ENCODE results near the gene TRAPPC11.
A peak's percentile ranks its signal among the peaks of the same experiment; 100 is the strongest.

TRAPPC11 gene

GRCh38 chr4:183638436-183638835 lies 20.7 kb upstream of the TRAPPC11 start:
- DNase-seq: no peak

- DNase-seq: no peak
Measured at GRCh38 chr4:183639291-183639690, 19.8 kb upstream of the TRAPPC11 start.

- no peak for DNase-seq
Measured at GRCh38 chr4:183645326-183645725, 13.8 kb upstream of the TRAPPC11 start.

DNA sequence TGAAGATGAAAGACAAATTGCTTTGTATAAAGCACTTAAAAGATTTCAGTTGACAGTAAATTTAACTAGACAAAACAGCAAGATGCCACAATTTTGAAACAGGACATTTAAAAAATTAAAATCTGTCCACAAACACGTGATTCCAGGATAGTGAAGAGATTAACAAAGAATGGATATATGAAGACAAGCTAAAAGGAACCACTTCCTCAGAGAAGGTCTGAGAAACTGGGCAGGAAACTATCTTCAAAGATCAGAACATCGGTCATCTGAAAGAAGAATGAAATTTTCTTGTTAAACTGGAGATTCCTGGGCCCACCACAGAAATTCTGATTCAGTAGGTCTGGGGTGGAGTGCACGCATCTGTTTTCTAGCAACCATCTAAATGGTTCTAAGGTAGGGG lies 1.5 kb upstream of the TRAPPC11 start:
- DNase-seq: no peak

- peak in 2 of 3 experiments; percentile 77 to 82 for DNase-seq
Measured at GRCh38 chr4:183658362-183659028, 598 bp upstream of the TRAPPC11 start.

GRCh38 chr4:183659872-183660242 lies 764 bp downstream of the TRAPPC11 start:
- DNase-seq: peak in 1 of 3 experiments; percentile 39

- no peak for DNase-seq
Measured at GRCh38 chr4:183666088-183666487, 7.0 kb downstream of the TRAPPC11 start.

- no peak for DNase-seq
Measured at GRCh38 chr4:183670251-183670650, 11.2 kb downstream of the TRAPPC11 start.

DNA sequence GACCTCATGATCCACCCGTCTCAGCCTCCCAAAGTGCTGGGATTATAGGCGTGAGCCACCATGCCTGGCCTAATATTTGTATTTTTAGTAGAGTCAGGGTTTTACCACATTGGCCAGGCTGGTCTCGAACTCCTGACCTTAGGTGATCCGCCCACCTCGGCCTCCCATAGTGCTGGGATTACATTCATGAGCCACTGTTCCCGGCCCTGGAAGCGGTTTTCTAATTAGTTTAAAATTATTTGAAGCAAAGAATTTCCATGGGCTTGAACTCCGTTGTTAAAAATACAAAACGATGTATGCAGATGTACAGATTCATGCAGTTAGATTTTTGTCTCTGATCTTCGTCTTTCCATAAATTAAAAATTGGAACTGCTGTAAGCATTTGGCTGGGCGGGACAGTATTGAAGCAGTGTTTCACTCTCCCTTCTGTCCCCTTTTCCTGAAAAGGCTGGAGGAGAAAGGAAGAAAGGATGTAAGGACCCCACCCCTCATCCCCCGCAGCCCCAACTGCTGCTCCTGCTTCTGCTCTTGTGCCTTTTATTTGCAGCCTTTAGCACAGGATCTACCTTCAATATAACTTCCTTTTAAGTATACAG lies 12.0 kb downstream of the TRAPPC11 start:
- DNase-seq: no peak

GRCh38 chr4:183674153-183674552 lies 15.1 kb downstream of the TRAPPC11 start:
- DNase-seq: no peak

DNA sequence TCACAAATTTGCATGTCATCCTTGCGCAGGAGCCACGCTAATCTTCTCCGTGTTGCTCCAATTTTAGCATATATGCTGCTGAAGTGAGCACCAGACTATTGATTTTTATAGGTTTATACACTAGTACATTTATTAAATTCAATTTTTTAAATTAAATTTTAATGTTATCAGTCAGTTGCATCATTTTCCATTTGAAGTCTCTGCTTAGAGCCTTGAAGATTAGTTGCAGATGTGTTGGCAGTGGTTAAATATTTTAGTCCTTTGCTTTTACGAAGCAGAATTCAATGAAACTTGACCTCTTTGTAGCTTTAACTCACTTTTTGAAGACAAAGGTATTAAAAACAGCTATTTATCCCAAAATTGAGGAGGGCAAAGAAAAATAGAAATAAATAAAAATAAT lies 16.5 kb downstream of the TRAPPC11 start:
- no peak for DNase-seq

GRCh38 chr4:183681119-183681518 lies 22.0 kb downstream of the TRAPPC11 start:
- no peak for DNase-seq

GRCh38 chr4:183686461-183686860 lies 27.4 kb downstream of the TRAPPC11 start:
- DNase-seq: no peak

GRCh38 chr4:183688216-183688615 lies 29.1 kb downstream of the TRAPPC11 start:
- DNase-seq: no peak

DNA sequence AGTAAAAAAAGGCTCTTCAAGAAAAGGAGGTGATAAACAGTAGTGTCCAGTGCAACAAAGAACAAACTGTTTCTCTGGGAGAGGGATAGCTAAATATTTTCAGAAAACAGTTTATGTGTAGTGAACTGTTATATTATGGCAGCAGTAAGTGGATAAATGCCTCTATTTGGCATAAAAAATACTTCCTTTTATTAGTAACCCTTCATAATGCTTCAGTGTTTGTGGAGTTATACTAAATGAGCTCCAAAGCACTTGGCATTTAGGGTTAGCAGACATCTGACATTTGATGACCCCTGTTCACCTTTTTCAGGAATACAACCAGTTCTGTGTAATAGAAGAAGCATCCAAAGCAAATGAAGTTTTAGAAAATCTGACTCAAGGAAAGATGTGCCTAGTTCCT lies 31.9 kb downstream of the TRAPPC11 start:
- DNase-seq: no peak

DNA sequence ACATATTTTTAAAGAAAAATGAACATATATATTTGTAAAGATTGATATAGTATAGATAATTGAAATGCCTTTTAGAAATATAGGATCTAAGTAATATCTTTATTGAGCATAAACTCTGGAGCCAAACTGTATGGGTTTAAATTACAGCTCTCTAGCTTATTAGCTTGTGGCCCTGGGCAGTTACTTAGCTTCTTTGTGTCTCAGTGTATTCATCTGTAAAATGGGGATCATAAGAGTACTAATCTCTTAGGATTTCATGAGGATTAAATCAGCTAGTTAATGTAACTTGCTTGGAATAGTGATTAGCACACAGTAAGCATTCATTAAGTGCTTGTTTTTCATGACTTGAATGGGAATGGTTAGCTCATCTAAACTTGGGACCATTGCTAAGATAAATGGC lies 32.8 kb downstream of the TRAPPC11 start:
- no peak for DNase-seq

GRCh38 chr4:183698909-183699308 lies 39.8 kb downstream of the TRAPPC11 start:
- DNase-seq: no peak

DNA sequence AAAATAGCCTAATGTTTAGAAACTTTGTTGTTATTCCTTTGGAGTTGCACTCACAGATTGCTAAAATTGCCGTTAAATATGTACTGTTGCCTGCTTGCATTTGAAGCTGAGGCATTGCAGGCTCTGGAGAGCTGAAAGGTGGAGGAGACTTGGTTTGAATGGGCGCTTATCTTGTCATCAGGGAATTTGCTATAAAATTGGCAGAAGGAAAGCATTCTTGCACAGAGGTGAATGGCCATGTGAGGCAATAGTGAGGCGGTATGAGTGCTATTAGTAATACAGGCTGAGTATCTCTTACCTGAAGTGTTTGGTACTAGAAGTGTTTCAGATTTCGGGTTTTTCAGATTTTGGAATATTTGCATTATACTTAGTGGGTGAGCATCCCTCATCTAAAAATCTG lies 41.3 kb downstream of the TRAPPC11 start:
- no peak for DNase-seq

DNA sequence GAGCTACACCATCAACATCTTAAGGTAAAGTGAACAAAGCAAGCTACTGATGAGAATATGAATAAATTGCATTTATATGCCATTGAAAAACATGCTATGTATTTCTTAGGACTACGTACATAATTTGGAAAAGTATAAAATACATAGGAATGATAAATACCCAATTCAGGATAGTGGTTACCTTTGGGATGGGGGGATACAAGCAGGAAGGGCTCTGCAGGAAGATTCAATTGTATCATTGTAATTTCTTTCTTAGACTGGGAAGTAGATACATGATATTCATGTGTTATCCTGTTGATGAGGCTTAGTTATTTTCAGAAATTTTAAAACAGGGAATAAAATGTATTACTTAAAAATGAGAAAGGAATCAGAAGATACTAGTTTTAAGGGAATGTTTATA lies 43.4 kb downstream of the TRAPPC11 start:
- no peak for DNase-seq

- no peak for DNase-seq
Measured at GRCh38 chr4:183714626-183715025, 55.5 kb downstream of the TRAPPC11 start.

DNA sequence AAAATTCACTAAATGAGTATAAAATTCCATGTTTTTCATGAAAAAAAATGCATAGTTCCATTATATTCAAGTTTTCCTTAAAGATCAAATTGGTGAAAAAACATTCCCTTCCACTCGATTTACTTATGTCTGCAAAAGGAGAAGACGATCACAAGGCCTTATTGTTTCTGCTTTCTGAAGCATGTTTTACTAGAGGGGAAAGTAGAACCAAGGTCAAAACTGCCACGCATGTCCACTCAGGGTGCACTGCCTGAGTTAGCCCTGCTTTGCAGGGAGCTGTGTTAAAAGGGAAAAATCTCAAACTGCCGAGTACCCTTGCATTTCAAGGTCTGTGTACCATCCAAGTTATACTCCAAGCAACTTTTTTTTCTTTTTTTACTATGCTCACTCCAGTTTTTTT lies 57.2 kb downstream of the TRAPPC11 start:
- no peak for DNase-seq

DNA sequence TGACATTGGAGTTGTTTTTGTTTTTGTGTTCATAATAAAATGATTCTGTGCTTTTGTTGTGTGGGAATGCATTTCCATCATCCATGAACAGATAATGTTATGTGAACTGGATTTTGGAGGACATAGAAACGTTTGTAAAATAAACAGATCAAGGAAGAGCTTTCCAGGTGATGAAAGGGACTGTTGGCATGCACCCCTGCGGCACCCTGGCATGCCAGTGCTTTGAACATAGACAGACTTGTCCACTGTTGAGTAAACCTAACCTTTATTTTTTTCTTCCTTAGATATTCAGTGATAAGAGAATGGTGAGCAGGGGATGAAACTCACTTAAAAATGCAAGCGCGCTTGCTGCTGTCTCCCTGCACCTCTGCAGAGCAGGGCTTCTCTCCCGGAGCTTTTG lies 59.8 kb downstream of the TRAPPC11 start:
- no peak for DNase-seq

DNA sequence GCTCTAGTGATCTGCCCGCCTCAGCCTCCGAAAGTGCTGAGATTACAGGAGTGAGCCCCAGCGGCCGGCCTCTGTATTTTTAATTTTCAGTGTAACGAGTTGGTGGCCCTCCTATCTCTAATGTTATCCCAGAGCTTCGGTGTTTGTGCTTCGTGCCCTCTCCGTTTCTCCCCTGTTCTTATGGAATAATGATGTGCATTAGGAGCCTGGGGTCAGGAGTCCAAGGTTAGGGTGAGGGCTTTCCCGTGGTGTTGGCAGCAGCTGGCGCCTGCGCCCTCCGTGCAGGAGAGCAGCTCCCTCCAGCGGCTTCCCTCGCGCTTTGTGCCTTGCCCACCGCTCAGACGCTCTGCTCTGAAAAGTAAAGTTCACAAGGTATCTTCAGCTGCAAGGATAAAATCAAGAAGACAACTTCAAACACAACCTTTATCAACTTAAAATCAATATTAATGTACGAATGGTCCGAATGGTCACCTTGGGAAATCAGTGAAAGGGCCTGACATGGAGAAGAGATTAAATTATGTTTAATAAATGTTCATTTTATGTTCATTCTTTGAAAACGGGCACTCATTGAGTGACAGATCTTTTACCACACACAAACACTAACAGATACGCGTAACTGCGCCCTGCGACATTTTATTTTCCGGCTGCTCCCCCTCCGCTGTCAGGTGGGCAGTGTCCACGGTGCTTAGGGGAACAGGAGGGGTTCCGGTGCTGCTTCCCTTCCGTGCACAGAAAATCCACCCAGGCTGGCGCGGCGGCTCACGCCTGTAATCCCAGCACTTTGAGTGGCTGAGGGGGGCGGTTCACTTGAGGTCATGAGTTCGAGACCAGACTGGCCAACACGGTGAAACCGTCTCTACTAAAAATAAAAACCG lies 62.4 kb downstream of the TRAPPC11 start:
- DNase-seq: no peak

Measured in NCI-H1417 (cell line).